GM10248 (cell line): ENCODE data around the gene GOT2.
A peak's percentile ranks its signal among the peaks of the same experiment; 100 is the strongest.
"Not testable (repeated sequence)": the region's sequence is repeated elsewhere in the genome, so short reads cannot be mapped to it uniquely, and the experiment has no call there.

Experiments
- CTCF ChIA-PET: fragments of 300-600 bp; sonication (Branson Sonifier 250); formaldehyde crosslinking; extraction: SDS; loops from one replicate; lab custom pipeline; 2021; ENCODE audit warnings: antibody characterized with exemption; lab: Yijun Ruan, JAX
- POLR2A ChIA-PET: fragments of 350-650 bp; sonication (Branson Sonifier 250); formaldehyde crosslinking; extraction: SDS; loops from one replicate; lab custom pipeline; 2020; ENCODE audit warnings: antibody characterized with exemption; lab: Yijun Ruan, JAX
- DNase-seq: peaks from one replicate; pipeline ENCODE4 v3.0.0; 2012; ENCODE audit errors: extremely low spot score
- TF ChIP-seq, protein P1 (sequence below): IDR thresholded peaks from 2 replicates; pipeline ENCODE4 v1.5.1; 2012; ENCODE audit warnings: mild to moderate bottlenecking, low read depth; ENCODE audit errors: extremely low read depth, missing control alignments, control extremely low read depth

GOT2 gene

DNA sequence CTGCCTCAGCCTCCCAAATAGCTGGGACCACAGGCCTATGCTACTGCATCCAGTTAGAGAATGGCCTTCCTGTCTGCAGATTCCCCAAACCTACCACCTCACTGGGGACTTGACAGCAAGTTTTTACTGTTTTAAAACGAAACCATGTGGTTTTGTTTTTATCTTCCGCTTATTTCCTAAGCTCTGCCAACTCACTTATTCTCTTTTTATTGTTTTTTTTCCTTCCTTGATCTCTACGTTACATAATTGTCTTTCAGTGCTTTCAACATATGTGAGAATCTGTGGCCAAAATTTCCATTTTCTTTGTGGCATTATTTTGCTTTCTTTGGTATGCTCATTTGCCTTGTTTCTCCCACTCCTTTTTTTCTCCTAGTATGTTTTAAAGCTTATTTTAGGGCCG, 35.0 kb downstream of the GOT2 start:
- no peak for DNase-seq
- TF ChIP-seq, protein P1, sequence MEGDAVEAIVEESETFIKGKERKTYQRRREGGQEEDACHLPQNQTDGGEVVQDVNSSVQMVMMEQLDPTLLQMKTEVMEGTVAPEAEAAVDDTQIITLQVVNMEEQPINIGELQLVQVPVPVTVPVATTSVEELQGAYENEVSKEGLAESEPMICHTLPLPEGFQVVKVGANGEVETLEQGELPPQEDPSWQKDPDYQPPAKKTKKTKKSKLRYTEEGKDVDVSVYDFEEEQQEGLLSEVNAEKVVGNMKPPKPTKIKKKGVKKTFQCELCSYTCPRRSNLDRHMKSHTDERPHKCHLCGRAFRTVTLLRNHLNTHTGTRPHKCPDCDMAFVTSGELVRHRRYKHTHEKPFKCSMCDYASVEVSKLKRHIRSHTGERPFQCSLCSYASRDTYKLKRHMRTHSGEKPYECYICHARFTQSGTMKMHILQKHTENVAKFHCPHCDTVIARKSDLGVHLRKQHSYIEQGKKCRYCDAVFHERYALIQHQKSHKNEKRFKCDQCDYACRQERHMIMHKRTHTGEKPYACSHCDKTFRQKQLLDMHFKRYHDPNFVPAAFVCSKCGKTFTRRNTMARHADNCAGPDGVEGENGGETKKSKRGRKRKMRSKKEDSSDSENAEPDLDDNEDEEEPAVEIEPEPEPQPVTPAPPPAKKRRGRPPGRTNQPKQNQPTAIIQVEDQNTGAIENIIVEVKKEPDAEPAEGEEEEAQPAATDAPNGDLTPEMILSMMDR, result no peak
- CTCF ChIA-PET, result no interaction called here
- POLR2A ChIA-PET, result no interaction called here

DNA sequence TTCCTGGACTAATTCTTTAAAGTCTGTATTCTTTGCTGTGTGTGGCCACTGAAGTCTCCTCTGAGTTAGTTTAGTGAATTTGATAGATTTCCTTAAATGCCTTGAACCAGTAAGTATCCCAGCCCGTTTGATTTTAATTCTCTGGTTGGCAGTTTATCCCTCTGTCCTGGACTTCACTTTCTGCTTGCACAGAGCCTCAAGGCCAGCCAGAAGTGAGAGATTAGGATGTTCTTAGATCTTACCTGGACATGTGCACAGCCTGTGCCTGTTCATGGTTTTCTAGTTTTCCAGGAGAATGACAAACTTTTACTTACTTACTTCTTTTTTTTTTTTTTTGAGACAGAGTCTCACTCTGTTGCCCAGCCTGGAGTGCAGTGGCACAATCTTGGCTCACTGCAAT, 38.7 kb downstream of the GOT2 start:
- TF ChIP-seq, protein P1, result no peak
- DNase-seq, result no peak
- CTCF ChIA-PET, result no interaction called here
- POLR2A ChIA-PET, result no interaction called here

- ChIA-PET POLR2A (no interaction called here), CTCF (no interaction called here)
- DNase-seq, result no peak
- TF ChIP-seq, protein P1, result no peak
Measured at GRCh38 chr16:58692450-58692849, 41.7 kb downstream of the GOT2 start.

DNA sequence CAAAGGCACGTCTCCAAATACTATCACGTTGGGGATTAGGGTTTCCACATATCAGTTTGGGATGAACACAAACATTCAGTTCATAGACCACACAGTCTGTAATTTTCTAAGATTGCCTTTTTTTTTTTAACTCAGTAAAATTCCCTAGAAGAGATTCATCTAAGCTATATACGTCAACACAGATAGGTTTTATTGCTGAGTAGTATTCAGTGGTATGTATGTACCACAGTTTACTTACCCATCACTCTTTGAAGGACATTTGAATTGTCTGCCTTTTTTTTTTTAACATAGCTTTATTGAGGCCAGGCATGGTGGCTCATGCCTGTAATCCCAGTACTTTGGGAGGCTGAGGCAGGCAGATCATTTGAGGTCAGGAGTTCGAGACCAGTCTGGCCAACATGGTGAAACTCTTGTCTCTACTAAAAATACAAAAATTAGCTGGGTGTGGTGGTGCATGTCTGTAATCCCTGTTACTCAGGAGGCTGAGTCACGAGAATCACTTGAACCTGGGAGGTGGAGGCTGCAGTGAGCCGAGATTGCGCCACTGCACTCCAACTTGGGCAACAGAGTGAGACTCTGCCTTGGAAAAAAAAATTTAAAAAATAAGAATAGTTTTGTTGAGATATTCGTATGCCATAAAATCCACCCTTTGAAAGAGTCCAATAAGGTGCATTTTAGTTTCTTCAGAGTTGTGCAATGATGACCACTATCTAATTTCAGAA, 47.0 kb downstream of the GOT2 start:
- POLR2A ChIA-PET, DNase-seq, CTCF ChIA-PET: not testable (repeated sequence)

- TF ChIP-seq, protein P1, result no peak
- no peak for DNase-seq
- ChIA-PET CTCF (interaction anchor here (1.0 to 1.4 kb wide), 3 partner anchors 24 to 32 kb away, joined by 3 to 7 read pairs (median 7); no protein-coding TSS in a partner anchor), POLR2A (no interaction called here)
Measured at GRCh38 chr16:58685084-58685449, 49.0 kb downstream of the GOT2 start.

DNA sequence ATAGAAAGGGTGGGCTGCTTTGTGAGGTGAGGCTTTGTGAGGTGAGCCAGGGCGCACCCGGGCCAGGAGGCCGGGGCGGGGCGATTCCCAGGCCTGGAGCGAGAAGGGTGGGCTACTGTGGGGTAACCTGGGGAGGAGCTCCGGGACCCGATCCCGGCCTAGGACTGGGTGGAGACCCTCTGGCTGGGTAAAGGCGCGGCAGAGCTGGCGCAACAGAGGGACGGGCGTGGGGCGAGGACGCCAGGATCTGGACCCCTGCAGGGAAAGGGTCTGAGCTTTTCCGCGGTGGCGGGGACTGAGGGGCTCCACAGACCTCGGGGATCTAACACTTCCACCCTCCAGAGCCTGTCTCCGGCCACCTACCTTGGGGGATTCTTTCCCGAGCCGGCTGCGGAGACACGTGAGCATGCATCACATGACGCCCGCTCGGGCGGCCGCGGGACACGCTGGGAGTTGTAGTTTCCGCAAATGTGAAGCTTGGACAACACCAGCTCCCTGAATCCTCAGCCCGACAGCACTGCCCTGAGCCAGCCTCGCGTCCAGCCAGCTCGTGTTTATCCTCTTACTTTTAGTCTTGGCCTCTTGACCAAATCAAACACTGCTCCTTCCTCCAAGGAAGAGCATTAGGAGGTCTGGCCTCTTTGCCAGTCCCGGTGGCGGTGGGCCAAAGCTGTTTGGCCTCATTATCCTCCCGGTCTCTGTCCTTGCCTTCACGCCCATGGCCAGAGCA, 49.6 kb downstream of the GOT2 start, which contains the start of gene SLC38A7:
Gene SLC38A7, minus strand, starts transcription at position 417 of the 730 bp plus-strand sequence. CDS start 4,644 bp downstream, outside the sequence.
- ChIA-PET CTCF (interaction anchor here (1.0 to 1.6 kb wide), 4 partner anchors 23 to 72 kb away, joined by 3 to 7 read pairs (median 6); no protein-coding TSS in a partner anchor), POLR2A (no interaction called here)
- DNase-seq, result peak; percentile 93
- TF ChIP-seq, protein P1, result no peak

DNA sequence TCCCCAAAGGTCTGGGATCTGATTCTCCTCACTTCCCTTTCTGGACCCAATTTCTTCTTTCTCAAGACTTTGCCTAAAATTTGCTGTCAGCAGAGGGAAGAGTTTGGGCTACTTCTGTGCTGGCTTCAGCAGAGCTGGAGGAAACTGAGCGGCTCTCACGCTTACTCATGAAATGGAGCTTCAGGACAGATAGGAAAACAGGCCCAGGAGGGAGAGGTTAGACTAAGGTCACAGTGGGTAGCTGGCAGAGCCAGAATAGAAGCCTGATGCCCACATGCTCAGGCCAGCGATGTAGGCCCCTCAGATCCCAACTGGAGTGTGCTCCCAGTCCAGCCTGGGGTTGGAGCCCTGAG, 50.1 kb downstream of the GOT2 start:
- DNase-seq, result no peak
- CTCF ChIA-PET, result interaction anchor here (1.0 to 1.6 kb wide), 4 partner anchors 22 to 73 kb away, joined by 3 to 7 read pairs (median 6); no protein-coding TSS in a partner anchor
- POLR2A ChIA-PET, result no interaction called here
- TF ChIP-seq, protein P1, result no peak
